ENCODE measurements around the gene SSH2. TPM values are rescaled to one million over a fixed set of nuclear protein-coding genes. Genes with fewer than 3 reads are reported as not detected.

The SSH2 gene
- total and polyA plus RNA-seq, 2 of the 13 experiments (the other 11 are each of a cell fraction or from before 2014, with no cell fraction given), result 6.0 to 6.4 TPM

GRCh38 chr17:29698019-29698777 is 231.8 kb downstream of the SSH2 start:
- FAIRE-seq (no peak), DNase-seq (ENCODE audit: low spot score) (no peak), ATAC-seq (no peak)
- no peaks in the 10 kb centered on the region for H3K9me3 ChIP-seq (ENCODE audit: low read length)
- H3K4me1 ChIP-seq (ENCODE audit: insufficient read depth, low read length), result no peaks in the 10 kb centered on the region
- H3K27me3 ChIP-seq (ENCODE audit: control insufficient read depth in 1 of 2, insufficient read depth in 2 of 2, low read length in 2 of 2), result no peaks in the 10 kb centered on the region
- CTCF ChIA-PET (ENCODE audit: low intra/inter-chr PET ratio, low total read pairs), result no interaction called here
- no peak overlapping the region for H3K4me3 ChIP-seq (replicated peaks in 1 of 3; ENCODE audit: insufficient read depth in 1 of 3, low read depth in 2 of 3, low read length in 3 of 3)
- no peaks in the 10 kb centered on the region for H4K20me1 ChIP-seq (ENCODE audit: insufficient read depth, low read length)
- H3K36me3 ChIP-seq (replicated peaks in 1 of 2; ENCODE audit: control insufficient read depth in 1 of 2, insufficient read depth in 2 of 2, low read length in 2 of 2), result peaks cover 0 to 11% of the 10 kb centered on the region in 2 experiments; a peak in 1 of 5 replicates
- WGBS (ENCODE audit: low lambda C conversion rate), result 96% methylated on average over 6 of the region's 6 CpGs
- POLR2A ChIA-PET, result interaction anchor here (1.5 kb wide), 1 partner anchor 14 kb away, joined by 3 read pairs; no protein-coding TSS in a partner anchor
- H3K27ac ChIP-seq (ENCODE audit: extremely low read length, insufficient read depth, low read length), result no peak overlapping the region
- no TSS peak for BruUV-seq (replicated peaks)
- intact Hi-C loops (cut with micrococcal nuclease; ENCODE audit: unreplicated experiment) (loop anchor here (5.0 kb wide), 1 partner anchor 34 kb away; no protein-coding TSS in a partner anchor), in situ Hi-C loops (cut with HindIII; ENCODE audit: extremely low pct_ligation_motif_present, low pct_unique_long_range_greater_than_20kb) (no loop called here)
- H3K4me2 ChIP-seq (ENCODE audit: low read depth, low read length), result no peak overlapping the region
- H2AFZ ChIP-seq (ENCODE audit: low read length), result no peak overlapping the region
- H3K9ac ChIP-seq (ENCODE audit: insufficient read depth, low read depth, low read length), result no peak overlapping the region
- no peaks in the 10 kb centered on the region for H3K79me2 ChIP-seq (ENCODE audit: insufficient read depth, low read length)
- TF ChIP-seq ZNF629 (CRISPR knock-in tag; conservative IDR thresholded peaks at IDR 0.05) (no peak), ZNF460 (CRISPR knock-in tag; IDR thresholded peaks at IDR 0.05; ENCODE audit: borderline replicate concordance) (no peak), RBM22 (optimal IDR thresholded peaks at IDR 0.05; ENCODE audit: low read length) (no peak), SIN3A (IDR thresholded peaks at IDR 0.05; ENCODE audit: borderline replicate concordance, low read depth, low read length) (no peak), NONO (IDR thresholded peaks at IDR 0.05) (no peak), NONO (CRISPR knock-in tag; conservative IDR thresholded peaks at IDR 0.05) (no peak), DMAP1 (CRISPR knock-in tag; IDR thresholded peaks at IDR 0.05) (no peak), ZNF329 (CRISPR knock-in tag; IDR thresholded peaks at IDR 0.05; ENCODE audit: low read depth) (no peak), ZHX1 (CRISPR knock-in tag; IDR thresholded peaks at IDR 0.05; ENCODE audit: low read depth) (no peak)
- TF ChIP-seq, protein P1, sequence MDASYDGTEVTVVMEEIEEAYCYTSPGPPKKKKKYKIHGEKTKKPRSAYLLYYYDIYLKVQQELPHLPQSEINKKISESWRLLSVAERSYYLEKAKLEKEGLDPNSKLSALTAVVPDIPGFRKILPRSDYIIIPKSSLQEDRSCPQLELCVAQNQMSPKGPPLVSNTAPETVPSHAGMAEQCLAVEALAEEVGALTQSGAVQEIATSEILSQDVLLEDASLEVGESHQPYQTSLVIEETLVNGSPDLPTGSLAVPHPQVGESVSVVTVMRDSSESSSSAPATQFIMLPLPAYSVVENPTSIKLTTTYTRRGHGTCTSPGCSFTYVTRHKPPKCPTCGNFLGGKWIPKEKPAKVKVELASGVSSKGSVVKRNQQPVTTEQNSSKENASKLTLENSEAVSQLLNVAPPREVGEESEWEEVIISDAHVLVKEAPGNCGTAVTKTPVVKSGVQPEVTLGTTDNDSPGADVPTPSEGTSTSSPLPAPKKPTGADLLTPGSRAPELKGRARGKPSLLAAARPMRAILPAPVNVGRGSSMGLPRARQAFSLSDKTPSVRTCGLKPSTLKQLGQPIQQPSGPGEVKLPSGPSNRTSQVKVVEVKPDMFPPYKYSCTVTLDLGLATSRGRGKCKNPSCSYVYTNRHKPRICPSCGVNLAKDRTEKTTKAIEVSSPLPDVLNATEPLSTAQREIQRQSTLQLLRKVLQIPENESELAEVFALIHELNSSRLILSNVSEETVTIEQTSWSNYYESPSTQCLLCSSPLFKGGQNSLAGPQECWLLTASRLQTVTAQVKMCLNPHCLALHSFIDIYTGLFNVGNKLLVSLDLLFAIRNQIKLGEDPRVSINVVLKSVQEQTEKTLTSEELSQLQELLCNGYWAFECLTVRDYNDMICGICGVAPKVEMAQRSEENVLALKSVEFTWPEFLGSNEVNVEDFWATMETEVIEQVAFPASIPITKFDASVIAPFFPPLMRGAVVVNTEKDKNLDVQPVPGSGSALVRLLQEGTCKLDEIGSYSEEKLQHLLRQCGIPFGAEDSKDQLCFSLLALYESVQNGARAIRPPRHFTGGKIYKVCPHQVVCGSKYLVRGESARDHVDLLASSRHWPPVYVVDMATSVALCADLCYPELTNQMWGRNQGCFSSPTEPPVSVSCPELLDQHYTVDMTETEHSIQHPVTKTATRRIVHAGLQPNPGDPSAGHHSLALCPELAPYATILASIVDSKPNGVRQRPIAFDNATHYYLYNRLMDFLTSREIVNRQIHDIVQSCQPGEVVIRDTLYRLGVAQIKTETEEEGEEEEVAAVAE (CRISPR knock-in tag; IDR thresholded peaks at IDR 0.05; ENCODE audit: borderline replicate concordance), result no peak

Measured in HepG2 (cell line).